ENCODE measurements around the gene NPAS3. TPM values are rescaled to one million over a fixed set of nuclear protein-coding genes. Genes with fewer than 3 reads are reported as not detected.

Gene NPAS3
- total RNA-seq: under 1 TPM in 4 of 6 donors, not detected in 2; 0.30 to 0.77 (median 0.59) TPM

- TF ChIP-seq POLR2AphosphoS5 (IDR thresholded peaks at IDR 0.05) (no peak), POLR2A (IDR thresholded peaks at IDR 0.05) (no peak), EP300 (IDR thresholded peaks at IDR 0.05) (no peak), CTCF (IDR thresholded peaks at IDR 0.05) (no peak)
- Histone ChIP-seq H3K9me3 (no peaks in the 10 kb centered on the region), H3K27ac (peak within 1 kb of the TSS in 2 of 4 donors; percentile 44 to 76), H3K4me3 (peak within 1 kb of the TSS; percentile 42 to 61 (median 52)), H3K4me1 (peaks cover 15 to 38% (median 21%) of the 10 kb centered on the region in 4 donors), H3K36me3 (no peaks in the 10 kb centered on the region), H3K27me3 (peaks cover 0 to 50% (median 22%) of the 10 kb centered on the region in 4 donors)
- DNase-seq (peak in 1 of 2 donors; percentile 86), ATAC-seq (ENCODE audit: low FRiP score in 2 of 2) (peak in 1 of 2 donors; percentile 18)
- 1 to 3% methylated on average over 17 to 18 of the region's 92 CpGs for WGBS, 2 donors
Observed at GRCh38 chr14:32938719-32939253, at the start of gene NPAS3. NPAS3 (plus strand) TSS chr14:32938879.

GRCh38 chr14:32896979-32897697 lies 41.5 kb upstream of the NPAS3 start:
- no peaks in the 10 kb centered on the region for H3K36me3 ChIP-seq
- H3K9me3 ChIP-seq: no peaks in the 10 kb centered on the region
- H3K4me1 ChIP-seq: no peaks in the 10 kb centered on the region
- no peak for TF ChIP-seq POLR2A (IDR thresholded peaks at IDR 0.05)
- no peak for TF ChIP-seq EP300 (IDR thresholded peaks at IDR 0.05)
- TF ChIP-seq POLR2AphosphoS5 (IDR thresholded peaks at IDR 0.05): no peak
- no peak for TF ChIP-seq CTCF (IDR thresholded peaks at IDR 0.05)
- peak overlapping the region in 3 of 4 donors; percentile 33 to 50 (median 49) for H3K4me3 ChIP-seq
- 38% methylated on average over 10 of the region's 10 CpGs for WGBS, 2 donors
- peak overlapping the region; percentile 16 to 70 (median 60) for H3K27ac ChIP-seq
- H3K27me3 ChIP-seq: no peaks in the 10 kb centered on the region
- ATAC-seq (ENCODE audit: low FRiP score in 2 of 2) (peak in 1 of 2 donors; percentile 57), DNase-seq (no peak)

- DNase-seq (no peak), ATAC-seq (ENCODE audit: low FRiP score in 2 of 2) (peak in 1 of 2 donors; percentile 14)
- H3K4me3 ChIP-seq: peak overlapping the region in 3 of 4 donors; percentile 33 to 50 (median 49)
- TF ChIP-seq POLR2AphosphoS5 (IDR thresholded peaks at IDR 0.05): no peak
- TF ChIP-seq EP300 (IDR thresholded peaks at IDR 0.05): no peak
- TF ChIP-seq POLR2A (IDR thresholded peaks at IDR 0.05): no peak
- peak overlapping the region in 2 of 4 donors; percentile 52 to 70 for H3K27ac ChIP-seq
- H3K4me1 ChIP-seq: no peaks in the 10 kb centered on the region
- H3K9me3 ChIP-seq: no peaks in the 10 kb centered on the region
- H3K27me3 ChIP-seq: no peaks in the 10 kb centered on the region
- H3K36me3 ChIP-seq: no peaks in the 10 kb centered on the region
- 81 to 83% methylated on average over 7 of the region's 7 CpGs for WGBS, 2 donors
Observed at GRCh38 chr14:32897698-32898064, 41.0 kb upstream of the NPAS3 start.

GRCh38 chr14:32898876-32899275 lies 39.8 kb upstream of the NPAS3 start:
- H3K27ac ChIP-seq: no peak overlapping the region
- DNase-seq: no peak
- no peaks in the 10 kb centered on the region for H3K9me3 ChIP-seq
- H3K4me1 ChIP-seq: no peaks in the 10 kb centered on the region
- no peak for ATAC-seq (ENCODE audit: low FRiP score in 2 of 2)
- no peaks in the 10 kb centered on the region for H3K27me3 ChIP-seq
- WGBS, 2 donors: 76 to 77% methylated on average over 2 of the region's 2 CpGs
- no peaks in the 10 kb centered on the region for H3K36me3 ChIP-seq
- TF ChIP-seq POLR2AphosphoS5 (IDR thresholded peaks at IDR 0.05) (no peak), POLR2A (IDR thresholded peaks at IDR 0.05) (no peak), CTCF (IDR thresholded peaks at IDR 0.05) (no peak), EP300 (IDR thresholded peaks at IDR 0.05) (no peak)
- no peak overlapping the region for H3K4me3 ChIP-seq

GRCh38 chr14:32900547-32900946 lies 38.1 kb upstream of the NPAS3 start:
- Histone ChIP-seq H3K4me1 (no peaks in the 10 kb centered on the region), H3K27me3 (no peaks in the 10 kb centered on the region), H3K9me3 (no peaks in the 10 kb centered on the region), H3K27ac (no peak overlapping the region), H3K36me3 (no peaks in the 10 kb centered on the region), H3K4me3 (no peak overlapping the region)
- 61 to 72% methylated on average over 3 of the region's 3 CpGs for WGBS, 2 donors
- ATAC-seq (ENCODE audit: low FRiP score in 2 of 2) (no peak), DNase-seq (no peak)
- TF ChIP-seq POLR2AphosphoS5 (IDR thresholded peaks at IDR 0.05) (no peak), POLR2A (IDR thresholded peaks at IDR 0.05) (no peak), EP300 (IDR thresholded peaks at IDR 0.05) (no peak), CTCF (IDR thresholded peaks at IDR 0.05) (no peak)
